Thyroid gland (tissue), 4 donors: ENCODE data around the gene CEP135. TPM values are rescaled to one million over a fixed set of nuclear protein-coding genes. Genes with fewer than 3 reads are reported as not detected.
"Not testable (repeated sequence)": the region's sequence is repeated elsewhere in the genome, so short reads cannot be mapped to it uniquely, and the experiment has no call there.

ENCODE experiments used
- DNase-seq, 2 donors: peaks; one replicate each; pipeline ENCODE4 v3.0.0-alpha.2; 2019
- H3K27ac ChIP-seq, 3 donors: fragments of 200-600 bp; sonication (generic); 1 replicate in 2 of 3; 2 replicates in 1 of 3; pipeline ENCODE4 v1.5.1; 2016 to 2019; ENCODE audit warnings: mild to moderate bottlenecking in 1 of 3, moderate library complexity in 1 of 3
- H3K27me3 ChIP-seq: fragments of 200-600 bp; sonication (generic); one replicate; pipeline ENCODE4 v1.5.1; 2019
- H3K36me3 ChIP-seq, 2 donors: fragments of 200-600 bp; sonication (generic); one replicate each; pipeline ENCODE4 v1.5.1; 2016 to 2019
- H3K4me1 ChIP-seq, 2 donors: fragments of 200-600 bp; sonication (generic); one replicate each; pipeline ENCODE4 v1.5.1; 2017 to 2019
- H3K4me3 ChIP-seq, 3 donors: fragments of 200-600 bp; sonication (generic); replicated peaks in 1 of 3; 1 replicate in 2 of 3; 2 replicates in 1 of 3; pipeline ENCODE4 v1.5.1; 2016; ENCODE audit warnings: mild to moderate bottlenecking in 1 of 3
- H3K9me3 ChIP-seq: fragments of 200-600 bp; sonication (generic); one replicate; pipeline ENCODE4 v1.5.1; 2017
- POLR2A ChIP-seq, 2 donors: fragments of 450-650 bp; IDR thresholded peaks; one replicate each; pipeline ENCODE4 v1.6.1; 2017; ENCODE audit warnings: antibody characterized with exemption in 2 of 2, mild to moderate bottlenecking in 2 of 2, moderate library complexity in 1 of 2
- WGBS, 2 donors: methylation state at CpG; one replicate each; pipeline ENCODE4 v1.1.5; 2017; 5-methylcytosine and 5-hydroxymethylcytosine counted together
- intact Hi-C: fragments of 100-400 bp; cut with DNase I; formaldehyde crosslinking; loops from one replicate; pipeline ENCODE4 v1.15.1; 2023
- total RNA-seq, 4 donors: library from RNA; depleted of rRNA; stranded (reverse); fragments of >200 nt; gene quantifications; one replicate each; pipeline ENCODE4 v1.2.3, GENCODE V29; 2016
- TF ChIP-seq, protein P1 (sequence below), 6 experiments: fragments of 200-600 bp in 3 of 6; fragments of 450-650 bp in 3 of 6; sonication (generic) in 3 of 6; IDR thresholded peaks; one replicate each; pipeline ENCODE4 v1.5.1; 2016 to 2019; ENCODE audit warnings: antibody characterized with exemption in 6 of 6, mild to moderate bottlenecking in 2 of 6, inconsistent platforms in 1 of 6, moderate library complexity in 1 of 6

The CEP135 gene
- total RNA-seq, 4 donors from 2014 or later, result 5.3 to 21.1 (median 10.1) TPM

DNA sequence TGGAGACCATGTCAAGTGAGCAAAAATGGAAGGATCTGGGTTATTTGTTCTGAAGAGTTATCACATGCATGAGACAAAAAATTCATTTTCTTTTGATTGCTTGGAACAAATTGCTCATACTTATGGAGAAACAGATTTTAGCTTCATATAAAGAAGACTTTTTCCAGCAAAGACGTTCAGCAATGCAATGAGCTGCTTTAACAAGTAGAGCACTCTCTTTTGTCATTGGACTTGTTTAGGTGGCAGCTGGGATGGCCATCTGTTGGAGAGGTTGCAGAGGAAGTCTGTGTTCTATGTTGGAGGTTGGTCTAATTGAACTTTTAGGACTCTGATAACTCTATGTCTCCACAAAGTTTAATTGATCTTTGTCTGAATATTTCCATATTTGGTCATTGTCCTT lies 19.9 kb upstream of the CEP135 start:
- WGBS, 2 donors, result 79 to 81% methylated on average over 1 of the region's 1 CpG
- intact Hi-C loops, result no loop called here

DNA sequence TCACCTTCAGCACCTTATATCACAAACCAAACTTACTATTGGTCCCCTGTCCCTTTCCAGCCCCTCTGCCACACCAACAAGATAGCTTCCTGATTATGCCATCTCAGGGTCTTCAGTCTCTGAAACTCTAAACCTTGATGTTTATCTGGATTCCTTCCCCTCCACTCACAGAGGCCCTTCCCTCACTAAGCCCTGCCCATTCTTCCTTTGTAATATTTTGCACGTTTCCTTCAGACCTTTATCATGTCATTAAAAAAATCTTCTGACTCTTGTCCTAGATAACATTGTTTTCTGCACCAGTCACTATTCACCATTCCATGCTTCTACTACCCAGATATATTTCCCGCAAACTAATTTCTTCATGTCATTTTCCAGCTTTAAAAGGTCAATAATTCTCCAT lies 17.7 kb upstream of the CEP135 start:
- Histone ChIP-seq H3K27ac (no peak overlapping the region), H3K4me3 (no peak overlapping the region), H3K27me3 (no peaks in the 10 kb centered on the region), H3K9me3 (no peaks in the 10 kb centered on the region), H3K4me1 (no peaks in the 10 kb centered on the region), H3K36me3 (no peaks in the 10 kb centered on the region)
- DNase-seq, result no peak
- intact Hi-C loops, result no loop called here
- WGBS, 2 donors, result 76 to 84% methylated on average over 2 of the region's 2 CpGs
- TF ChIP-seq, protein P1, sequence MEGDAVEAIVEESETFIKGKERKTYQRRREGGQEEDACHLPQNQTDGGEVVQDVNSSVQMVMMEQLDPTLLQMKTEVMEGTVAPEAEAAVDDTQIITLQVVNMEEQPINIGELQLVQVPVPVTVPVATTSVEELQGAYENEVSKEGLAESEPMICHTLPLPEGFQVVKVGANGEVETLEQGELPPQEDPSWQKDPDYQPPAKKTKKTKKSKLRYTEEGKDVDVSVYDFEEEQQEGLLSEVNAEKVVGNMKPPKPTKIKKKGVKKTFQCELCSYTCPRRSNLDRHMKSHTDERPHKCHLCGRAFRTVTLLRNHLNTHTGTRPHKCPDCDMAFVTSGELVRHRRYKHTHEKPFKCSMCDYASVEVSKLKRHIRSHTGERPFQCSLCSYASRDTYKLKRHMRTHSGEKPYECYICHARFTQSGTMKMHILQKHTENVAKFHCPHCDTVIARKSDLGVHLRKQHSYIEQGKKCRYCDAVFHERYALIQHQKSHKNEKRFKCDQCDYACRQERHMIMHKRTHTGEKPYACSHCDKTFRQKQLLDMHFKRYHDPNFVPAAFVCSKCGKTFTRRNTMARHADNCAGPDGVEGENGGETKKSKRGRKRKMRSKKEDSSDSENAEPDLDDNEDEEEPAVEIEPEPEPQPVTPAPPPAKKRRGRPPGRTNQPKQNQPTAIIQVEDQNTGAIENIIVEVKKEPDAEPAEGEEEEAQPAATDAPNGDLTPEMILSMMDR (IDR thresholded peaks at IDR 0.05), result no peak
- TF ChIP-seq POLR2A (IDR thresholded peaks at IDR 0.05), result no peak

More for the DNA sequence above, 19.9 kb upstream of the CEP135 start:
- TF ChIP-seq, protein P1 (IDR thresholded peaks at IDR 0.05), result no peak
- TF ChIP-seq POLR2A (IDR thresholded peaks at IDR 0.05), result no peak
- Histone ChIP-seq H3K36me3 (no peaks in the 10 kb centered on the region), H3K4me1 (no peaks in the 10 kb centered on the region), H3K27ac (no peak overlapping the region), H3K4me3 (no peak overlapping the region), H3K27me3 (no peaks in the 10 kb centered on the region), H3K9me3 (no peaks in the 10 kb centered on the region)
- no peak for DNase-seq

DNA sequence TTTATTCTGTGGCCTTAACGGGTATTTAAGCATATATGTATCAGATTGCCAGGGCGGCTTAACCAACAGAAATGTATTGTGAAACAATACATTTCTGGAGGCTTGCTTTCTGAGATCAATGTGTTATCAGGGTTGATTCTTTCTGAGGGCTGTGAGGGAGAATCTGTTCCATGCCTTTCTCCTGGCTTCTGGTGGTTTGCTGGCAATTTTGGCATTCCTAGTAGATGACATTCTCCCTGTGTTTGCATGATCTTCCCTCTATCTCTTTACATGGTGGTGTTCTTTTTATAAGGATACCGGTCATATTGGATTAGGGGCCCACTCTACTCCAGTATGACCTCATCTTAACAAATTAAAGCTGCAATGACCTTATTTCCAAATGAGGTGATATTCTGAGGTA lies 16.9 kb upstream of the CEP135 start:
- Histone ChIP-seq H3K4me1 (no peaks in the 10 kb centered on the region), H3K9me3 (no peaks in the 10 kb centered on the region), H3K4me3 (no peak overlapping the region), H3K27ac (no peak overlapping the region), H3K27me3 (no peaks in the 10 kb centered on the region), H3K36me3 (no peaks in the 10 kb centered on the region)
- WGBS, 2 donors, result 90 to 93% methylated on average over 3 of the region's 3 CpGs
- intact Hi-C loops, result no loop called here
- no peak for TF ChIP-seq POLR2A (IDR thresholded peaks at IDR 0.05)
- TF ChIP-seq, protein P1 (IDR thresholded peaks at IDR 0.05), result no peak
- DNase-seq, result no peak

DNA sequence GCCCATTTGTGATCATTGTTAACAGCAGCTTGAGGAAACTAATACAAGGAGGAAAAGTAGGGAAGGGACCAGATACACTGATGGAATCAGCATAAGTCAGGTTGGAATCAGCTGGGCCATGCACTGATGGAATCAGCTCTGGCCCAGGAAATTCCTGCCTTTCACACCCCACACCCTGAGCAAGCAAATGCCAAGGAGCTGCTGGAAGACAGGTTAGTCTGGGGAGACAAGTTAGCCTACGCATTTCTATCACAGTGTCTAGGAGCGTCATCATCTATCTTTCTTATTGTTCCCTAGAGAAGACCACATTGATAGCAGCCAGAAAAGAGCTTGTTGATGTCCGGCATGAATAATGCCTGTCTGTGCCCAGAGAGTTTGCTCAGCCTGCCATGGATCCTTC lies 16.2 kb upstream of the CEP135 start:
- WGBS, 2 donors, result 90 to 100% methylated on average over 1 to 3 of the region's 3 CpGs
- intact Hi-C loops, result no loop called here
- no peak for TF ChIP-seq POLR2A (IDR thresholded peaks at IDR 0.05)
- TF ChIP-seq, protein P1 (IDR thresholded peaks at IDR 0.05), result no peak

DNA sequence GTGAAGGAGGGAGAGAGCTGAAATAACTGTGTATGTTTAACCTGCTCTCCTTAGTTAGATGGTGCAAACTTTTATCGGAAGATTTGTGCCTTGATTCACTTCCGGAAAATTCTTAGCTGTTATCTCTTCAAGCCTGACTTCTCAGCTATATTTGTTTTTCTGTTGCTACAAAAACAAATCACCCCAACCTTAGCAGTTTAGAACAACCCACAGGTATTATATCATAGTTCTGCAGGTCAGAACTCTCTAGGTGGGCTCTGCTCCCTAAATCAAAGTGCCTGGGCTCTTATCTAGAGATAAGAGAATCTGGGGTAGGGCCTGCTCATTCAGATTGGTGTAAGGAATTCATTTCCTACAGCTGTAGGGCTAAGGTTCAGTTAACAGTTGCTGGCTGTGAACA lies 15.1 kb upstream of the CEP135 start:
- intact Hi-C loops, result no loop called here
- Histone ChIP-seq H3K4me1 (no peaks in the 10 kb centered on the region), H3K27me3 (no peaks in the 10 kb centered on the region), H3K4me3 (no peak overlapping the region), H3K36me3 (no peaks in the 10 kb centered on the region), H3K9me3 (no peaks in the 10 kb centered on the region), H3K27ac (no peak overlapping the region)
- WGBS, 2 donors, result 45 to 49% methylated on average over 2 of the region's 2 CpGs
- no peak for DNase-seq
- no peak for TF ChIP-seq POLR2A (IDR thresholded peaks at IDR 0.05)
- TF ChIP-seq, protein P1 (IDR thresholded peaks at IDR 0.05), result no peak

More for the DNA sequence above, 16.2 kb upstream of the CEP135 start:
- no peaks in the 10 kb centered on the region for H3K27me3 ChIP-seq
- H3K36me3 ChIP-seq, result no peaks in the 10 kb centered on the region
- DNase-seq, result no peak
- H3K27ac ChIP-seq, result no peak overlapping the region
- H3K4me3 ChIP-seq, result no peak overlapping the region
- no peaks in the 10 kb centered on the region for H3K4me1 ChIP-seq
- H3K9me3 ChIP-seq, result no peaks in the 10 kb centered on the region

DNA sequence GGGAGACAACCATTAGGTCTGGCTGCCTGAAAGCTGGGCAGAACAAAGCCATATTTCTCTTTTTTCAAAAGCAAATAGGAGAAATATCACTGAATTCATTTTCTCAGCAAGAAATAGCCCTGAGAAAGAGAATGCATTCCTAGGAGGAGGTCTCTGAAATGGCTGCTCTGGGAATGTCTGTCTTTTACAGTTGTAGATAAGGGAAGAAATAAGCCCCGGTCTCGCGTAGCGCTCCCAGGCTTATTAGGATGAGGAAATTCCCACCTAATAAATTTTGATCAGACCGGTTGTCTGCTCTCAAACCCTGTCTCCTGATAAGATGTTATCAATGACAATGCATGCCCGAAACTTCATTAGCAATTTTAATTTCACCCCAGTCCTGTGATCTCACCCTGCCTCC lies 12.8 kb upstream of the CEP135 start:
- H3K9me3 ChIP-seq, H3K27ac ChIP-seq, DNase-seq, H3K27me3 ChIP-seq, H3K36me3 ChIP-seq, intact Hi-C loops, H3K4me3 ChIP-seq, H3K4me1 ChIP-seq: not testable (repeated sequence)
- WGBS, 2 donors, result 96 to 97% methylated on average over 6 of the region's 6 CpGs
